ENCODE measurements around the gene GHR.

GHR gene

GRCh38 chr5:42564689-42565356 is 141.6 kb downstream of the GHR start:
- TF ChIP-seq, protein P1, sequence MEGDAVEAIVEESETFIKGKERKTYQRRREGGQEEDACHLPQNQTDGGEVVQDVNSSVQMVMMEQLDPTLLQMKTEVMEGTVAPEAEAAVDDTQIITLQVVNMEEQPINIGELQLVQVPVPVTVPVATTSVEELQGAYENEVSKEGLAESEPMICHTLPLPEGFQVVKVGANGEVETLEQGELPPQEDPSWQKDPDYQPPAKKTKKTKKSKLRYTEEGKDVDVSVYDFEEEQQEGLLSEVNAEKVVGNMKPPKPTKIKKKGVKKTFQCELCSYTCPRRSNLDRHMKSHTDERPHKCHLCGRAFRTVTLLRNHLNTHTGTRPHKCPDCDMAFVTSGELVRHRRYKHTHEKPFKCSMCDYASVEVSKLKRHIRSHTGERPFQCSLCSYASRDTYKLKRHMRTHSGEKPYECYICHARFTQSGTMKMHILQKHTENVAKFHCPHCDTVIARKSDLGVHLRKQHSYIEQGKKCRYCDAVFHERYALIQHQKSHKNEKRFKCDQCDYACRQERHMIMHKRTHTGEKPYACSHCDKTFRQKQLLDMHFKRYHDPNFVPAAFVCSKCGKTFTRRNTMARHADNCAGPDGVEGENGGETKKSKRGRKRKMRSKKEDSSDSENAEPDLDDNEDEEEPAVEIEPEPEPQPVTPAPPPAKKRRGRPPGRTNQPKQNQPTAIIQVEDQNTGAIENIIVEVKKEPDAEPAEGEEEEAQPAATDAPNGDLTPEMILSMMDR (IDR thresholded peaks at IDR 0.05; ENCODE audit: extremely low read depth, insufficient read depth, missing control alignments) = no peak
- DNase-seq (ENCODE audit: low spot score) = no peak
- in situ Hi-C loops (cut with MboI; ENCODE audit: low pct_unique_long_range_greater_than_20kb, low sequenced_read_pairs, unreplicated experiment) = no loop called here

DNA sequence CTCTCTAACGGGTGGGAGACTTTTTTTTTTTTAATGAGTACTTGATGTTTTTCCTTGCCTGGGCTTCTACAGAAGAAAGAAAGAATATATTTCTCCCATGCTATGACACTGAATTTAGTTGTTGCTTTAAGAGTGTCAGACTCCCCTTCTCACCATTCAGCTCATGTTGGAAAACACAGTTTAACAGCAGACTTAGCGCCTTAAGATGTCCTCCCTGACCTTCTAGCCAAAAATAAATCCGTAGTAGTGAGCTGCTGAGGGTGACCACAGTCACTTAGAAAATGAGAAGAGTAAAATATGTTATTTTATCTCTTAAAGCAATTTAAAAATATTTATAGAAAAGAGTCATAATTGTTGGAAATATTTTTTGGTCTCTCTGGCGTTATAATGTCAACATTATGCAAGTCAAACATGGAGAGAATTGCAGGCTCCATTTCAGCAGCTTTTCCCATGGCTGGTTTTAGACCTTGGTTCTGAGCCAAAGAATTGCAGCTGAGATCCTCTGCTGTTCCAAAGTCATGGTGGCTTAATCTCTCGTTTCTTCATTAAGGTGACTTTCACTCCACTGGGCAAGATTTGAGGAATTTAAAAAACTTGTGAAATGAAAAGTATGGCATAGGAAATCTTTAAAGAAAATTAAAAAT is 143.5 kb downstream of the GHR start:
- TF ChIP-seq, protein P1 (IDR thresholded peaks at IDR 0.05; ENCODE audit: extremely low read depth, insufficient read depth, missing control alignments) = no peak
- DNase-seq (ENCODE audit: low spot score) = no peak
- in situ Hi-C loops (cut with MboI; ENCODE audit: low pct_unique_long_range_greater_than_20kb, low sequenced_read_pairs, unreplicated experiment) = no loop called here

DNA sequence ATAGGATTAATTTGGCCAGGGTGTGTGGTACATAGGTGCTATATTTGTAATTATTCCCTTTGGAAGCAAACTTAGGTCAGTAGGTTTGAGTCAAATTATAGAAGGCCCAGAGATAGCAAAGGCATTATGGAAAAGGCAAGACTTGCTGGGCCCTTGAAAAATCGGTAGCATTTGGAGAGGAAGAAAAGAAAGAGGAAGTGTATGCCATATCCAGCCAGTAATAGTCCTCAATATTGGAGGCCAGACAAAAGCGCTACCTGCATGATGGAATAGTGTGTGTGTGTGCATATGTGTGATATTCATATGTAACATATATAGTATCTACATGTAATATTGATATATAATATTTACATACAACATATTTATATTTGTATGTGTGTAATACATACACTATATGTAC is 146.1 kb downstream of the GHR start:
- in situ Hi-C loops (cut with MboI; ENCODE audit: low pct_unique_long_range_greater_than_20kb, low sequenced_read_pairs, unreplicated experiment) = no loop called here
- TF ChIP-seq, protein P1 (IDR thresholded peaks at IDR 0.05; ENCODE audit: extremely low read depth, insufficient read depth, missing control alignments) = no peak
- no peak for DNase-seq (ENCODE audit: low spot score)

GRCh38 chr5:42569953-42570548 is 146.8 kb downstream of the GHR start:
- DNase-seq (ENCODE audit: low spot score) = no peak
- in situ Hi-C loops (cut with MboI; ENCODE audit: low pct_unique_long_range_greater_than_20kb, low sequenced_read_pairs, unreplicated experiment) = no loop called here
- TF ChIP-seq, protein P1 (IDR thresholded peaks at IDR 0.05; ENCODE audit: extremely low read depth, insufficient read depth, missing control alignments) = no peak

- in situ Hi-C loops (cut with MboI; ENCODE audit: low pct_unique_long_range_greater_than_20kb, low sequenced_read_pairs, unreplicated experiment) = no loop called here
- DNase-seq (ENCODE audit: low spot score) = no peak
- TF ChIP-seq, protein P1 (IDR thresholded peaks at IDR 0.05; ENCODE audit: extremely low read depth, insufficient read depth, missing control alignments) = no peak
These were observed 148.0 kb downstream of the GHR start for GRCh38 chr5:42570966-42571960.

GRCh38 chr5:42572313-42572712 is 149.1 kb downstream of the GHR start:
- in situ Hi-C loops (cut with MboI; ENCODE audit: low pct_unique_long_range_greater_than_20kb, low sequenced_read_pairs, unreplicated experiment) = no loop called here
- no peak for DNase-seq (ENCODE audit: low spot score)
- TF ChIP-seq, protein P1 (IDR thresholded peaks at IDR 0.05; ENCODE audit: extremely low read depth, insufficient read depth, missing control alignments) = no peak

All from GM13977 (cell line).